Activated CD8-positive, alpha-beta memory T cell treated with anti-CD3 and anti-CD28 coated beads for 1 hour (primary cell): ENCODE measurements around the gene ABCA1.
"Not testable (repeated sequence)": the region's sequence is repeated elsewhere in the genome, so short reads cannot be mapped to it uniquely, and the experiment has no call there.

Experiments
- DNase-seq, 2 donors: peaks; one replicate each; pipeline ENCODE4 v3.0.0-alpha.2; 2020; ENCODE audit warnings: low read depth in 1 of 2; ENCODE audit errors: extremely low read depth in 1 of 2

ABCA1 gene

GRCh38 chr9:104774831-104775573 lies 153.0 kb downstream of the ABCA1 start:
- DNase-seq = no peak

- DNase-seq = no peak
Measured at GRCh38 chr9:104774132-104774531, 153.8 kb downstream of the ABCA1 start.

- DNase-seq = no peak
Measured at GRCh38 chr9:104772714-104773510, 155.0 kb downstream of the ABCA1 start.

GRCh38 chr9:104769655-104770054 lies 158.3 kb downstream of the ABCA1 start:
- DNase-seq = no peak

GRCh38 chr9:104769029-104769428 lies 158.9 kb downstream of the ABCA1 start:
- not testable (repeated sequence) for DNase-seq

- DNase-seq = no peak
Measured at GRCh38 chr9:104767507-104767906, 160.4 kb downstream of the ABCA1 start.

- DNase-seq = no peak
Measured at GRCh38 chr9:104766025-104766424, 161.9 kb downstream of the ABCA1 start.

GRCh38 chr9:104765138-104765537 lies 162.8 kb downstream of the ABCA1 start:
- no peak for DNase-seq

- DNase-seq = no peak
Measured at GRCh38 chr9:104758974-104759373, 169.0 kb downstream of the ABCA1 start.

- DNase-seq = no peak
Measured at GRCh38 chr9:104750185-104750767, 177.7 kb downstream of the ABCA1 start.

GRCh38 chr9:104748359-104749031 lies 179.5 kb downstream of the ABCA1 start:
- DNase-seq = no peak

GRCh38 chr9:104747565-104748358 lies 180.2 kb downstream of the ABCA1 start, which contains the start of gene NIPSNAP3A:
NIPSNAP3A (plus strand) TSS chr9:104747683; CDS start chr9:104747793, 110 bp downstream.
- DNase-seq = peak; percentile 65 to 79

GRCh38 chr9:104747245-104747564 lies 180.8 kb downstream of the ABCA1 start:
- no peak for DNase-seq

GRCh38 chr9:104746798-104747197 lies 181.2 kb downstream of the ABCA1 start:
- no peak for DNase-seq

GRCh38 chr9:104746285-104746684 lies 181.7 kb downstream of the ABCA1 start:
- DNase-seq = no peak

- DNase-seq = no peak
Measured at GRCh38 chr9:104745852-104746251, 182.1 kb downstream of the ABCA1 start.

GRCh38 chr9:104743376-104743985 lies 184.5 kb downstream of the ABCA1 start:
- DNase-seq = no peak

- no peak for DNase-seq
Measured at GRCh38 chr9:104740621-104741020, 187.3 kb downstream of the ABCA1 start.

- DNase-seq = no peak
Measured at GRCh38 chr9:104738452-104738851, 189.5 kb downstream of the ABCA1 start.
